ENCODE data around the gene SCLT1.
"Not testable (repeated sequence)": the region's sequence is repeated elsewhere in the genome, so short reads cannot be mapped to it uniquely, and the experiment has no call there.

The SCLT1 gene

GRCh38 chr4:129069537-129069936 is 23.8 kb downstream of the SCLT1 start:
- not testable (repeated sequence) for DNase-seq (ENCODE audit: low read depth in 2 of 2)

GRCh38 chr4:129064717-129065116 is 28.6 kb downstream of the SCLT1 start:
- no peak for DNase-seq (ENCODE audit: low read depth in 2 of 2)

GRCh38 chr4:129063640-129064039 is 29.7 kb downstream of the SCLT1 start:
- DNase-seq (ENCODE audit: low read depth in 2 of 2): no peak

GRCh38 chr4:129062580-129062979 is 30.8 kb downstream of the SCLT1 start:
- no peak for DNase-seq (ENCODE audit: low read depth in 2 of 2)

GRCh38 chr4:129059028-129059427 is 34.3 kb downstream of the SCLT1 start:
- DNase-seq (ENCODE audit: low read depth in 2 of 2): no peak

GRCh38 chr4:129046055-129046959 is 47.0 kb downstream of the SCLT1 start:
- DNase-seq (ENCODE audit: low read depth in 2 of 2): no peak

GRCh38 chr4:129043523-129043922 is 49.8 kb downstream of the SCLT1 start:
- no peak for DNase-seq (ENCODE audit: low read depth in 2 of 2)

- DNase-seq (ENCODE audit: low read depth in 2 of 2): no peak
Observed at GRCh38 chr4:129040471-129040870, 52.9 kb downstream of the SCLT1 start.

GRCh38 chr4:129037093-129037492 is 56.2 kb downstream of the SCLT1 start:
- DNase-seq (ENCODE audit: low read depth in 2 of 2): no peak

- DNase-seq (ENCODE audit: low read depth in 2 of 2): no peak
Observed at GRCh38 chr4:129014566-129015509, 78.5 kb downstream of the SCLT1 start.

GRCh38 chr4:129008096-129008495 is 85.2 kb downstream of the SCLT1 start:
- no peak for DNase-seq (ENCODE audit: low read depth in 2 of 2)

GRCh38 chr4:128986908-128987307 is 106.4 kb downstream of the SCLT1 start:
- no peak for DNase-seq (ENCODE audit: low read depth in 2 of 2)

- no peak for DNase-seq (ENCODE audit: low read depth in 2 of 2)
Observed at GRCh38 chr4:128986019-128986418, 107.3 kb downstream of the SCLT1 start.

GRCh38 chr4:128983771-128984485 is 109.4 kb downstream of the SCLT1 start:
- no peak for DNase-seq (ENCODE audit: low read depth in 2 of 2)

- DNase-seq (ENCODE audit: low read depth in 2 of 2): no peak
Observed at GRCh38 chr4:128981377-128981776, 112.0 kb downstream of the SCLT1 start.

GRCh38 chr4:128980816-128981326 is 112.5 kb downstream of the SCLT1 start:
- no peak for DNase-seq (ENCODE audit: low read depth in 2 of 2)

GRCh38 chr4:128979934-128980333 is 113.4 kb downstream of the SCLT1 start:
- no peak for DNase-seq (ENCODE audit: low read depth in 2 of 2)

- DNase-seq (ENCODE audit: low read depth in 2 of 2): no peak
Observed at GRCh38 chr4:128978985-128979384, 114.4 kb downstream of the SCLT1 start.

GRCh38 chr4:128974136-128974581 is 119.2 kb downstream of the SCLT1 start:
- DNase-seq (ENCODE audit: low read depth in 2 of 2): no peak

- DNase-seq (ENCODE audit: low read depth in 2 of 2): no peak
Observed at GRCh38 chr4:128973384-128973783, 120.0 kb downstream of the SCLT1 start.

- no peak for DNase-seq (ENCODE audit: low read depth in 2 of 2)
Observed at GRCh38 chr4:128961405-128961804, 131.9 kb downstream of the SCLT1 start.

- DNase-seq (ENCODE audit: low read depth in 2 of 2): no peak
Observed at GRCh38 chr4:128958194-128958593, 135.1 kb downstream of the SCLT1 start.
